GM12878 (cell line): Measurements from ENCODE around the gene LSP1. TPM values are rescaled to one million over a fixed set of nuclear protein-coding genes. Genes with fewer than 3 reads are reported as not detected.

ENCODE experiments used
- ATAC-seq: fragments of 200-7000 bp; cut with Tn5 transposase; 3 replicates; pipeline ENCODE4 v1.9.1; 2020; ENCODE audit warnings: mild to moderate bottlenecking, moderate library complexity
- BruUV-seq: library from RNA; stranded (reverse); fragments of 400-500 nt; replicated peaks from 2 replicates; lab custom pipeline; 2021; lab: Mats Ljungman, UMichigan
- CTCF ChIA-PET: fragments of 300-600 bp; sonication (Branson Sonifier 250); formaldehyde crosslinking; extraction: SDS; loops from one replicate; lab custom pipeline; 2021; ENCODE audit warnings: inconsistent platforms; lab: Yijun Ruan, JAX
- POLR2A ChIA-PET: fragments of 350-600 bp; formaldehyde crosslinking; extraction: SDS; loops from one replicate; lab custom pipeline; 2021; ENCODE audit warnings: inconsistent platforms; lab: Charles Lee
- RAD21 ChIA-PET: fragments of 300-600 bp; sonication (Branson Sonifier 250); formaldehyde crosslinking; loops from one replicate; lab custom pipeline; 2023; ENCODE audit warnings: antibody characterized with exemption; ENCODE audit not compliant: unreplicated experiment; lab: Charles Lee
- SMC1A ChIA-PET: fragments of 300-600 bp; sonication (Branson Sonifier 250); formaldehyde crosslinking; loops from one replicate; lab custom pipeline; 2023; ENCODE audit not compliant: unreplicated experiment, uncharacterized antibody; lab: Charles Lee
- DNase-seq: peaks from one replicate; pipeline ENCODE4 v3.0.0-alpha.2; 2011; ENCODE audit warnings: low read depth, low spot score
- FAIRE-seq: peaks from 3 replicates; lab custom pipeline; 2011; peaks lifted over from hg19 to GRCh38; lab: Jason Lieb, UNC
- H2AFZ ChIP-seq: 2 replicates; pipeline ENCODE4 v1.6.0; 2011; ENCODE audit warnings: low read depth, low read length, control low read depth; ENCODE audit not compliant: control insufficient read depth
- H3K27ac ChIP-seq: 2 replicates; pipeline ENCODE4 v1.5.1; 2011; ENCODE audit warnings: control low read depth; ENCODE audit not compliant: control insufficient read depth, insufficient read depth
- H3K27me3 ChIP-seq, 2 experiments: replicated peaks in 1 of 2; 2 replicates each; pipeline versions ENCODE4 v1.6.0 to v1.6.1; 2011; ENCODE audit warnings: low read length in 1 of 2; ENCODE audit not compliant: control insufficient read depth in 2 of 2, insufficient read depth in 2 of 2
- H3K36me3 ChIP-seq, 2 experiments: 2 replicates each; pipeline ENCODE4 v1.5.1; 2011; ENCODE audit warnings: low read length in 1 of 2; ENCODE audit not compliant: control insufficient read depth in 2 of 2, insufficient read depth in 2 of 2
- H3K4me1 ChIP-seq: 2 replicates; pipeline ENCODE4 v1.6.1; 2011; ENCODE audit warnings: mild to moderate bottlenecking, low read length, moderate library complexity, mixed read lengths; ENCODE audit not compliant: control insufficient read depth, insufficient read depth
- H3K4me2 ChIP-seq: 2 replicates; pipeline ENCODE4 v1.6.0; 2011; ENCODE audit warnings: control low read depth; ENCODE audit not compliant: control insufficient read depth, insufficient read depth
- H3K4me3 ChIP-seq: fragments of 200-600 bp; sonication (generic); 2 replicates; pipeline ENCODE4 v1.5.1; 2016
- H3K79me2 ChIP-seq: 2 replicates; pipeline ENCODE4 v1.6.0; 2011; ENCODE audit warnings: low read length; ENCODE audit not compliant: control insufficient read depth, insufficient read depth
- H3K9ac ChIP-seq: 2 replicates; pipeline ENCODE4 v1.8.0; 2011; ENCODE audit warnings: low read length, control low read depth, mixed read lengths; ENCODE audit not compliant: control insufficient read depth, insufficient read depth
- H3K9me3 ChIP-seq: replicated peaks from 3 replicates; pipeline ENCODE4 v1.5.1; 2011; ENCODE audit warnings: mild to moderate bottlenecking, low read length; ENCODE audit not compliant: control insufficient read depth, insufficient read depth
- H4K20me1 ChIP-seq: 2 replicates; pipeline ENCODE4 v1.6.0; 2011; ENCODE audit not compliant: control insufficient read depth, insufficient read depth
- CHD2 ChIP-seq: IDR thresholded peaks from 2 replicates; pipeline ENCODE4 v1.6.1; 2011; ENCODE audit warnings: low read depth, low read length, improper control_type of control experiment, borderline replicate concordance
- CHD4 ChIP-seq: fragments of 200-600 bp; sonication (generic); IDR thresholded peaks from 2 replicates; pipeline ENCODE4 v1.6.1; 2016; ENCODE audit warnings: mild to moderate bottlenecking
- HCFC1 ChIP-seq: fragments of 150-350 bp; IDR thresholded peaks from 2 replicates; pipeline ENCODE4 v1.6.1; 2014; ENCODE audit warnings: low read length
- KLF5 ChIP-seq: fragments of 450-650 bp; IDR thresholded peaks from 2 replicates; pipeline ENCODE4 v1.6.1; 2014; ENCODE audit warnings: mild to moderate bottlenecking; ENCODE audit not compliant: partially characterized antibody
- NFYA ChIP-seq: IDR thresholded peaks from 2 replicates; pipeline ENCODE4 v1.6.1; 2011; ENCODE audit warnings: low read depth, mild to moderate bottlenecking, low read length, improper control_type of control experiment, borderline replicate concordance
- NFYB ChIP-seq: IDR thresholded peaks from 2 replicates; pipeline ENCODE4 v1.6.1; 2011; ENCODE audit warnings: low read depth, mild to moderate bottlenecking, low read length, improper control_type of control experiment, moderate library complexity; ENCODE audit not compliant: insufficient read depth
- PAX5 ChIP-seq: IDR thresholded peaks from 2 replicates; pipeline ENCODE4 v1.6.1; 2011; ENCODE audit warnings: low read depth, low read length, borderline replicate concordance
- POU2F2 ChIP-seq: IDR thresholded peaks from 3 replicates; pipeline ENCODE4 v1.6.1; 2011; ENCODE audit warnings: low read depth, mild to moderate bottlenecking, low read length, borderline replicate concordance
- RCOR1 ChIP-seq: conservative IDR thresholded peaks from 2 replicates; pipeline ENCODE4 v1.6.1; 2012; ENCODE audit warnings: low read depth, low read length, improper control_type of control experiment
- TBL1XR1 ChIP-seq: IDR thresholded peaks from 2 replicates; pipeline ENCODE4 v1.6.1; 2012; ENCODE audit warnings: low read depth, low read length, improper control_type of control experiment
- TCF7 ChIP-seq: IDR thresholded peaks from 2 replicates; pipeline ENCODE4 v1.6.1; 2014; ENCODE audit warnings: antibody characterized with exemption, borderline replicate concordance
- WRNIP1 ChIP-seq: IDR thresholded peaks from 2 replicates; pipeline ENCODE4 v1.6.1; 2011; ENCODE audit warnings: low read depth, low read length, improper control_type of control experiment, borderline replicate concordance
- ZNF207 ChIP-seq: fragments of 450-650 bp; IDR thresholded peaks from 2 replicates; pipeline ENCODE4 v1.6.1; 2014; ENCODE audit warnings: antibody characterized with exemption, mild to moderate bottlenecking, borderline replicate concordance
- WGBS: methylation state at CpG from one replicate; pipeline ENCODE4 v1.1.6; 2016; ENCODE audit warnings: low lambda C conversion rate; ENCODE audit not compliant: insufficient replicate concordance, insufficient coverage; ENCODE audit errors: missing lambda C conversion rate; 5-methylcytosine and 5-hydroxymethylcytosine counted together
- in situ Hi-C: fragments of 300-500 bp; cut with MboI; formaldehyde crosslinking; loops from 9 replicates; pipeline ENCODE4 v1.14.3; 2018; ENCODE audit warnings: mixed read lengths
- intact Hi-C: fragments of 100-400 bp; cut with micrococcal nuclease; formaldehyde crosslinking; loops from one replicate; pipeline ENCODE4 v1.14.2; 2022; ENCODE audit not compliant: unreplicated experiment
- polyA plus RNA-seq, 11 experiments: library from polyadenylated mRNA; depleted of rRNA in 4 of 11; unstranded in 6 of 11; stranded (reverse) in 5 of 11; fragments of >200 nt; fragmentation: Nextera tagmentation in 4 of 11; fragmentation: Illumina TruSeq in 1 of 11; extraction: Ambion mirVana in 4 of 11; extraction: Trizol in 1 of 11; gene quantifications; 1 replicate in 1 of 11; 2 replicates in 10 of 11; pipeline versions ENCODE4 v1.2.1 to v1.2.3, GENCODE V29; 2011 to 2016; ENCODE audit warnings: inconsistent platforms in 2 of 11, missing spikeins in 2 of 11, low read depth in 1 of 11
- total RNA-seq, 4 experiments: library from RNA; depleted of rRNA in 3 of 4; stranded (reverse); fragments of >200 nt in 3 of 4; fragmentation: Illumina TruSeq in 1 of 4; extraction: Trizol in 1 of 4; gene quantifications; 2 replicates each; pipeline versions ENCODE4 v1.2.1 to v1.2.3, GENCODE V29; 2013 to 2021
- TF ChIP-seq, protein P1 (sequence below): fragments of 450-650 bp; IDR thresholded peaks from 2 replicates; pipeline ENCODE4 v1.6.1; 2016; ENCODE audit warnings: mild to moderate bottlenecking
- TF ChIP-seq, protein P2 (sequence below): fragments of 450-650 bp; formaldehyde crosslinking; IDR thresholded peaks from 2 replicates; pipeline ENCODE4 v1.4.0; 2022; ENCODE audit warnings: mild to moderate bottlenecking, moderate library complexity
- TF ChIP-seq, protein P3 (sequence below): IDR thresholded peaks from 2 replicates; pipeline ENCODE4 v1.6.1; 2012; ENCODE audit warnings: low read length, inconsistent platforms
- TF ChIP-seq, protein P4 (sequence below): IDR thresholded peaks from 2 replicates; pipeline ENCODE4 v1.6.1; 2011; ENCODE audit warnings: low read depth, mild to moderate bottlenecking, low read length, moderate library complexity, borderline replicate concordance; ENCODE audit errors: extremely low read depth
- TF ChIP-seq, protein P5 (sequence below): IDR thresholded peaks from 2 replicates; pipeline ENCODE4 v1.6.1; 2011; ENCODE audit warnings: borderline replicate concordance, low read depth, mild to moderate bottlenecking, moderate library complexity, mixed read lengths, low read length; ENCODE audit not compliant: insufficient read depth; ENCODE audit errors: extremely low read length

Gene LSP1
- total and polyA plus RNA-seq, 10 of the 15 experiments (the other 5 are each of a cell fraction or from before 2014, with no cell fraction given): 19.2 to 488 (median 369) TPM

DNA sequence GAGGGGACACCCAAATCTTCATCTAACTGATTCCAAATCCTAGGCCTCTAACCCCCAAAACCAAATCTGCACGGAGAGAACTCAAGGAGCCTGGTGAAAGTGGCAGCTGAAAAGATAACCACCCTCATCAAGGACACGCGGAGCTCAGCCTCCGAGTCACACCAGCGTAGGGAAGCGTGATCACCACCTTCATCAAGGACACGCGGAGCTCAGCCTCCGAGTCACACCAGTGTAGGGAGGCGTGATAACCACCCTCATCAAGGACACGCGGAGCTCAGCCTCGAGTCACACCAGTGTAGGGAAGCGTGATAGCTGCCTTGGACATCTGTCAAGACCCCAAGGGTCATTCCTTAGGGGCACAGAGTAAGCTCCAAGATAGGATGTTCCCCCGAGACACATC, 47.4 kb upstream of the LSP1 start:
- Histone ChIP-seq H3K27me3 (no peaks in the 10 kb centered on the region), H3K9me3 (no peaks in the 10 kb centered on the region), H3K36me3 (no peaks in the 10 kb centered on the region), H3K79me2 (no peaks in the 10 kb centered on the region), H3K4me3 (no peak overlapping the region), H2AFZ (no peak overlapping the region), H4K20me1 (no peaks in the 10 kb centered on the region), H3K4me2 (no peak overlapping the region), H3K27ac (no peak overlapping the region), H3K4me1 (no peaks in the 10 kb centered on the region), H3K9ac (no peak overlapping the region)
- ChIA-PET POLR2A (no interaction called here), RAD21 (no interaction called here), CTCF (interaction anchor here (1.3 to 2.1 kb wide), 2 partner anchors 27 to 111 kb away, joined by 3 to 6 read pairs; no protein-coding TSS in a partner anchor), SMC1A (no interaction called here)
- 53% methylated on average over 15 of the region's 15 CpGs for WGBS
- FAIRE-seq: no peak
- in situ Hi-C loops (no loop called here), intact Hi-C loops (no loop called here)
- BruUV-seq: no TSS peak
- no peak for DNase-seq
- no peak for ATAC-seq
- TF ChIP-seq HCFC1 (no peak), NFYB (no peak), RCOR1 (no peak), TBL1XR1 (no peak), CHD2 (no peak), WRNIP1 (no peak), TCF7 (no peak), PAX5 (no peak), POU2F2 (no peak), KLF5 (no peak), ZNF207 (no peak), NFYA (no peak), CHD4 (no peak)
- TF ChIP-seq, protein P1, sequence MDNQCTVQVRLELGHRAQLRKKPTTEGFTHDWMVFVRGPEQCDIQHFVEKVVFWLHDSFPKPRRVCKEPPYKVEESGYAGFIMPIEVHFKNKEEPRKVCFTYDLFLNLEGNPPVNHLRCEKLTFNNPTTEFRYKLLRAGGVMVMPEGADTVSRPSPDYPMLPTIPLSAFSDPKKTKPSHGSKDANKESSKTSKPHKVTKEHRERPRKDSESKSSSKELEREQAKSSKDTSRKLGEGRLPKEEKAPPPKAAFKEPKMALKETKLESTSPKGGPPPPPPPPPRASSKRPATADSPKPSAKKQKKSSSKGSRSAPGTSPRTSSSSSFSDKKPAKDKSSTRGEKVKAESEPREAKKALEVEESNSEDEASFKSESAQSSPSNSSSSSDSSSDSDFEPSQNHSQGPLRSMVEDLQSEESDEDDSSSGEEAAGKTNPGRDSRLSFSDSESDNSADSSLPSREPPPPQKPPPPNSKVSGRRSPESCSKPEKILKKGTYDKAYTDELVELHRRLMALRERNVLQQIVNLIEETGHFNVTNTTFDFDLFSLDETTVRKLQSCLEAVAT: no peak
- TF ChIP-seq, protein P2, sequence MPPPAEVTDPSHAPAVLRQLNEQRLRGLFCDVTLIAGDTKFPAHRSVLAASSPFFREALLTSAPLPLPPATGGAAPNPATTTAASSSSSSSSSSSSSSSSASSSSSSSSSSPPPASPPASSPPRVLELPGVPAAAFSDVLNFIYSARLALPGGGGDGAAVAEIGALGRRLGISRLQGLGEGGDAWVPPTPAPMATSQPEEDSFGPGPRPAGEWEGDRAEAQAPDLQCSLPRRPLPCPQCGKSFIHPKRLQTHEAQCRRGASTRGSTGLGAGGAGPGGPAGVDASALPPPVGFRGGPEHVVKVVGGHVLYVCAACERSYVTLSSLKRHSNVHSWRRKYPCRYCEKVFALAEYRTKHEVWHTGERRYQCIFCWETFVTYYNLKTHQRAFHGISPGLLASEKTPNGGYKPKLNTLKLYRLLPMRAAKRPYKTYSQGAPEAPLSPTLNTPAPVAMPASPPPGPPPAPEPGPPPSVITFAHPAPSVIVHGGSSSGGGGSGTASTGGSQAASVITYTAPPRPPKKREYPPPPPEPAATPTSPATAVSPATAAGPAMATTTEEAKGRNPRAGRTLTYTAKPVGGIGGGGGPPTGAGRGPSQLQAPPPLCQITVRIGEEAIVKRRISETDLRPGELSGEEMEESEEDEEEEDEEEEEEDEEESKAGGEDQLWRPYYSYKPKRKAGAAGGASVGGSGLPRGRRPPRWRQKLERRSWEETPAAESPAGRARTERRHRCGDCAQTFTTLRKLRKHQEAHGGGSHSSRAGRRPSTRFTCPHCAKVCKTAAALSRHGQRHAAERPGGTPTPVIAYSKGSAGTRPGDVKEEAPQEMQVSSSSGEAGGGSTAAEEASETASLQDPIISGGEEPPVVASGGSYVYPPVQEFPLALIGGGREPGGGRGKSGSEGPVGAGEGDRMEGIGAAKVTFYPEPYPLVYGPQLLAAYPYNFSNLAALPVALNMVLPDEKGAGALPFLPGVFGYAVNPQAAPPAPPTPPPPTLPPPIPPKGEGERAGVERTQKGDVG (CRISPR knock-in tag): no peak
- TF ChIP-seq, protein P3, sequence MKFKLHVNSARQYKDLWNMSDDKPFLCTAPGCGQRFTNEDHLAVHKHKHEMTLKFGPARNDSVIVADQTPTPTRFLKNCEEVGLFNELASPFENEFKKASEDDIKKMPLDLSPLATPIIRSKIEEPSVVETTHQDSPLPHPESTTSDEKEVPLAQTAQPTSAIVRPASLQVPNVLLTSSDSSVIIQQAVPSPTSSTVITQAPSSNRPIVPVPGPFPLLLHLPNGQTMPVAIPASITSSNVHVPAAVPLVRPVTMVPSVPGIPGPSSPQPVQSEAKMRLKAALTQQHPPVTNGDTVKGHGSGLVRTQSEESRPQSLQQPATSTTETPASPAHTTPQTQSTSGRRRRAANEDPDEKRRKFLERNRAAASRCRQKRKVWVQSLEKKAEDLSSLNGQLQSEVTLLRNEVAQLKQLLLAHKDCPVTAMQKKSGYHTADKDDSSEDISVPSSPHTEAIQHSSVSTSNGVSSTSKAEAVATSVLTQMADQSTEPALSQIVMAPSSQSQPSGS: no peak
- TF ChIP-seq, protein P4, sequence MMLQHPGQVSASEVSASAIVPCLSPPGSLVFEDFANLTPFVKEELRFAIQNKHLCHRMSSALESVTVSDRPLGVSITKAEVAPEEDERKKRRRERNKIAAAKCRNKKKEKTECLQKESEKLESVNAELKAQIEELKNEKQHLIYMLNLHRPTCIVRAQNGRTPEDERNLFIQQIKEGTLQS: no peak
- TF ChIP-seq, protein P5, sequence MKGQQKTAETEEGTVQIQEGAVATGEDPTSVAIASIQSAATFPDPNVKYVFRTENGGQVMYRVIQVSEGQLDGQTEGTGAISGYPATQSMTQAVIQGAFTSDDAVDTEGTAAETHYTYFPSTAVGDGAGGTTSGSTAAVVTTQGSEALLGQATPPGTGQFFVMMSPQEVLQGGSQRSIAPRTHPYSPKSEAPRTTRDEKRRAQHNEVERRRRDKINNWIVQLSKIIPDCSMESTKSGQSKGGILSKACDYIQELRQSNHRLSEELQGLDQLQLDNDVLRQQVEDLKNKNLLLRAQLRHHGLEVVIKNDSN: no peak
